NOMO-1 treated with DMSO at 0.1 percent for 48 hours (cell line): Measurements from ENCODE around the gene DSG1.
"Not testable (repeated sequence)": the region's sequence is repeated elsewhere in the genome, so short reads cannot be mapped to it uniquely, and the experiment has no call there.

Source experiments
- DNase-seq: peaks from one replicate; lab custom pipeline; 2025; ENCODE audit not compliant: unreplicated experiment; lab: John Stamatoyannopoulos, UW

DSG1 gene

GRCh38 chr18:31317860-31318259 is at the start of gene DSG1:
DSG1 (plus strand) TSS chr18:31318160; CDS start chr18:31318301, 141 bp downstream.
- no peak for DNase-seq

GRCh38 chr18:31268985-31269406 is 49.0 kb upstream of the DSG1 start:
- no peak for DNase-seq

GRCh38 chr18:31269566-31269965 is 48.4 kb upstream of the DSG1 start:
- no peak for DNase-seq

GRCh38 chr18:31270578-31270977 is 47.4 kb upstream of the DSG1 start:
- DNase-seq: no peak

GRCh38 chr18:31273812-31274527 is 44.0 kb upstream of the DSG1 start:
- DNase-seq: no peak

GRCh38 chr18:31274931-31275330 is 43.0 kb upstream of the DSG1 start:
- no peak for DNase-seq

GRCh38 chr18:31275722-31276463 is 42.1 kb upstream of the DSG1 start:
- DNase-seq: peak; percentile 78

GRCh38 chr18:31278609-31279071 is 39.3 kb upstream of the DSG1 start:
- no peak for DNase-seq

GRCh38 chr18:31280502-31280901 is 37.5 kb upstream of the DSG1 start:
- DNase-seq: no peak

GRCh38 chr18:31281437-31281836 is 36.5 kb upstream of the DSG1 start:
- DNase-seq: no peak

GRCh38 chr18:31289446-31289845 is 28.5 kb upstream of the DSG1 start:
- not testable (repeated sequence) for DNase-seq

- DNase-seq: no peak
Measured at GRCh38 chr18:31291688-31292087, 26.3 kb upstream of the DSG1 start.

- no peak for DNase-seq
Measured at GRCh38 chr18:31294199-31294747, 23.7 kb upstream of the DSG1 start.

- no peak for DNase-seq
Measured at GRCh38 chr18:31297248-31297647, 20.7 kb upstream of the DSG1 start.

- no peak for DNase-seq
Measured at GRCh38 chr18:31301201-31301655, 16.7 kb upstream of the DSG1 start.

- DNase-seq: no peak
Measured at GRCh38 chr18:31302991-31303390, 15.0 kb upstream of the DSG1 start.

- no peak for DNase-seq
Measured at GRCh38 chr18:31303771-31304170, 14.2 kb upstream of the DSG1 start.

- DNase-seq: no peak
Measured at GRCh38 chr18:31309115-31309514, 8.8 kb upstream of the DSG1 start.

GRCh38 chr18:31316974-31317373 is 986 bp upstream of the DSG1 start:
- DNase-seq: no peak

GRCh38 chr18:31321719-31322118 is 3.8 kb downstream of the DSG1 start:
- DNase-seq: no peak

- DNase-seq: no peak
Measured at GRCh38 chr18:31325051-31325450, 7.1 kb downstream of the DSG1 start.
